Neural progenitor cell (in vitro differentiated cells): Measurements from ENCODE around the gene TRIM44. TPM values are rescaled to one million over a fixed set of nuclear protein-coding genes. Genes with fewer than 3 reads are reported as not detected.

ENCODE experiments used
- DNase-seq: peaks from one replicate; pipeline ENCODE4 v3.0.0-alpha.2; 2016; ENCODE audit warnings: low spot score
- H2AFZ ChIP-seq: fragments of 200-600 bp; sonication (generic); replicated peaks from 2 replicates; pipeline ENCODE4 v1.6.1; 2016; ENCODE audit warnings: antibody characterized with exemption
- H3F3A ChIP-seq: fragments of 200-600 bp; sonication (generic); 2 replicates; pipeline ENCODE4 v1.6.1; 2016; ENCODE audit warnings: antibody characterized with exemption, low read depth
- H3K27ac ChIP-seq: fragments of 200-600 bp; sonication (generic); 2 replicates; pipeline ENCODE4 v1.5.1; 2016; ENCODE audit warnings: mild to moderate bottlenecking
- H3K27me3 ChIP-seq: fragments of 200-600 bp; sonication (generic); 2 replicates; pipeline ENCODE4 v1.6.1; 2016; ENCODE audit warnings: mild to moderate bottlenecking, moderate library complexity
- H3K36me3 ChIP-seq: fragments of 200-600 bp; sonication (generic); 2 replicates; pipeline ENCODE4 v1.5.1; 2016
- H3K4me1 ChIP-seq: fragments of 200-600 bp; sonication (generic); 2 replicates; pipeline ENCODE4 v1.6.1; 2016; ENCODE audit warnings: mixed run types
- H3K4me2 ChIP-seq: fragments of 200-600 bp; sonication (generic); 2 replicates; pipeline ENCODE4 v1.6.1; 2016
- H3K4me3 ChIP-seq: fragments of 200-600 bp; sonication (generic); 2 replicates; pipeline ENCODE4 v1.5.1; 2016
- H3K79me2 ChIP-seq: fragments of 200-600 bp; sonication (generic); 2 replicates; pipeline ENCODE4 v1.6.1; 2016; ENCODE audit warnings: low read depth
- H3K9ac ChIP-seq: fragments of 200-600 bp; sonication (generic); 2 replicates; pipeline ENCODE4 v1.6.1; 2016
- H3K9me3 ChIP-seq: fragments of 200-600 bp; sonication (generic); 2 replicates; pipeline ENCODE4 v1.5.1; 2016; ENCODE audit warnings: low read depth
- H4K20me1 ChIP-seq: fragments of 200-600 bp; sonication (generic); 2 replicates; pipeline ENCODE4 v1.6.1; 2016; ENCODE audit warnings: low read depth
- H3K27ac Mint-ChIP-seq: 3 replicates; pipeline ENCODE4 v1.8.0; 2021; ENCODE audit warnings: mixed read lengths
- H3K27me3 Mint-ChIP-seq: 2 replicates; pipeline ENCODE4 v1.8.0; 2022; ENCODE audit warnings: low read depth, mild to moderate bottlenecking, inconsistent platforms, moderate library complexity, mixed read lengths; ENCODE audit not compliant: insufficient read depth
- H3K36me3 Mint-ChIP-seq: 3 replicates; pipeline ENCODE4 v1.8.0; 2021; ENCODE audit warnings: mixed read lengths
- H3K4me1 Mint-ChIP-seq: 3 replicates; pipeline ENCODE4 v1.8.0; 2021; ENCODE audit warnings: mixed read lengths
- H3K4me3 Mint-ChIP-seq: 3 replicates; pipeline ENCODE4 v1.8.0; 2021; ENCODE audit warnings: mild to moderate bottlenecking, moderate library complexity, mixed read lengths
- H3K9me3 Mint-ChIP-seq: 3 replicates; pipeline ENCODE4 v1.8.0; 2020; ENCODE audit warnings: mixed read lengths
- EZH2 ChIP-seq: fragments of 200-600 bp; sonication (generic); IDR thresholded peaks from 2 replicates; pipeline ENCODE4 v1.6.1; 2017; ENCODE audit warnings: antibody characterized with exemption, mild to moderate bottlenecking, moderate library complexity
- EZH2phosphoT487 ChIP-seq: fragments of 200-600 bp; sonication (generic); IDR thresholded peaks from 2 replicates; pipeline ENCODE4 v1.6.1; 2017; ENCODE audit warnings: antibody characterized with exemption
- total RNA-seq: library from RNA; depleted of rRNA; stranded (reverse); fragments of >200 nt; gene quantifications from 2 replicates; pipeline ENCODE4 v1.2.3, GENCODE V29; 2015; ENCODE audit warnings: low replicate concordance
- TF ChIP-seq, protein P1 (sequence below): fragments of 200-600 bp; sonication (generic); IDR thresholded peaks from 2 replicates; pipeline ENCODE4 v1.5.1; 2017; ENCODE audit warnings: antibody characterized with exemption, mild to moderate bottlenecking

Gene TRIM44
- total RNA-seq, 1 donor from 2014 or later, result 44.1 TPM

- H2AFZ ChIP-seq, result peak overlapping the region; percentile 45
- Mint-ChIP-seq H3K4me3 (peak overlapping the region; percentile 80), H3K27me3 (peaks cover 2% of the 10 kb centered on the region), H3K4me1 (peaks cover 28% of the 10 kb centered on the region), H3K27ac (peak overlapping the region; percentile 98), H3K9me3 (no peaks in the 10 kb centered on the region), H3K36me3 (peaks cover 13% of the 10 kb centered on the region)
- DNase-seq, result peak; percentile 41
- no peak overlapping the region for H3K9ac ChIP-seq
- H3F3A ChIP-seq, result peaks cover 10% of the 10 kb centered on the region
- peak overlapping the region; percentile 4 for H3K4me3 ChIP-seq
- H3K27me3 ChIP-seq, result no peaks in the 10 kb centered on the region
- H4K20me1 ChIP-seq, result no peaks in the 10 kb centered on the region
- TF ChIP-seq EZH2, result no peak
- no peak for TF ChIP-seq EZH2phosphoT487
- TF ChIP-seq, protein P1, sequence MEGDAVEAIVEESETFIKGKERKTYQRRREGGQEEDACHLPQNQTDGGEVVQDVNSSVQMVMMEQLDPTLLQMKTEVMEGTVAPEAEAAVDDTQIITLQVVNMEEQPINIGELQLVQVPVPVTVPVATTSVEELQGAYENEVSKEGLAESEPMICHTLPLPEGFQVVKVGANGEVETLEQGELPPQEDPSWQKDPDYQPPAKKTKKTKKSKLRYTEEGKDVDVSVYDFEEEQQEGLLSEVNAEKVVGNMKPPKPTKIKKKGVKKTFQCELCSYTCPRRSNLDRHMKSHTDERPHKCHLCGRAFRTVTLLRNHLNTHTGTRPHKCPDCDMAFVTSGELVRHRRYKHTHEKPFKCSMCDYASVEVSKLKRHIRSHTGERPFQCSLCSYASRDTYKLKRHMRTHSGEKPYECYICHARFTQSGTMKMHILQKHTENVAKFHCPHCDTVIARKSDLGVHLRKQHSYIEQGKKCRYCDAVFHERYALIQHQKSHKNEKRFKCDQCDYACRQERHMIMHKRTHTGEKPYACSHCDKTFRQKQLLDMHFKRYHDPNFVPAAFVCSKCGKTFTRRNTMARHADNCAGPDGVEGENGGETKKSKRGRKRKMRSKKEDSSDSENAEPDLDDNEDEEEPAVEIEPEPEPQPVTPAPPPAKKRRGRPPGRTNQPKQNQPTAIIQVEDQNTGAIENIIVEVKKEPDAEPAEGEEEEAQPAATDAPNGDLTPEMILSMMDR, result no peak
- H3K79me2 ChIP-seq, result peaks cover 58% of the 10 kb centered on the region
- H3K9me3 ChIP-seq, result no peaks in the 10 kb centered on the region
- peaks cover 14% of the 10 kb centered on the region for H3K4me1 ChIP-seq
- no peaks in the 10 kb centered on the region for H3K36me3 ChIP-seq
- H3K4me2 ChIP-seq, result peak overlapping the region; percentile 66
- peak overlapping the region; percentile 82 for H3K27ac ChIP-seq
Observed at GRCh38 chr11:35682230-35683173, 19.9 kb downstream of the TRIM44 start.

DNA sequence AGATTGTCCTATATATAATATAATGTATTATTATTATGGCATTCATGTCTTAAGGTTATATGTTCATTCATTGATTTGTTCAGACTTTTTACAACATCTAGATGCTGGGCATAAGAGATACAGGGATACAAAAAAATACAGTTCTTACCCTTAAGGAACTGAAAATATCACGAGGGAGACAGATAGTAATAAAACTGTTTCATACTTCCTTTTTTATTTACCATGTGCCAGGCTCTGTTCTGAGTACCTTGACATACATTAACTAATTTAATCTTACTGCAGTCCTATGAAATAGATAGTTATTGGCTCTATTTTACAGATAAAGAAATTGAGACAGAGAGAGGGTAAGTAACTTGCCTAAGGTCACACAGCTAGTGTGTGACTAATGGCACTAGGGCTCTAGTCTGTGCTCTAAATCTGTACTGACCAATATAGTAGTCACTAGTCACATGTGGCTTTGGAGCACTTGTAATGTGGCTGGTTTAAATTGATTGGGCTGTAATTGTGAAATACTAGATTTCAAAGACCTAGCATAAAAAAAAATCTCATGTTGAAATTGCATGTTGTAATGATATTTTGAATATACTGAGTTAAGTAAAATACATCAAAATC lies 21.3 kb downstream of the TRIM44 start:
- Mint-ChIP-seq H3K9me3 (no peaks in the 10 kb centered on the region), H3K36me3 (peaks cover 15% of the 10 kb centered on the region), H3K4me3 (no peak overlapping the region), H3K4me1 (peaks cover 30% of the 10 kb centered on the region), H3K27me3 (peaks cover 2% of the 10 kb centered on the region), H3K27ac (no peak overlapping the region)
- TF ChIP-seq, protein P1, result no peak
- TF ChIP-seq EZH2phosphoT487 (no peak), EZH2 (no peak)
- no peaks in the 10 kb centered on the region for H3K9me3 ChIP-seq
- no peak overlapping the region for H3K9ac ChIP-seq
- no peaks in the 10 kb centered on the region for H3K27me3 ChIP-seq
- H4K20me1 ChIP-seq, result no peaks in the 10 kb centered on the region
- H3K79me2 ChIP-seq, result peaks cover 45% of the 10 kb centered on the region
- no peak overlapping the region for H3K4me3 ChIP-seq
- H2AFZ ChIP-seq, result no peak overlapping the region
- no peak overlapping the region for H3K27ac ChIP-seq
- peaks cover 10% of the 10 kb centered on the region for H3F3A ChIP-seq
- H3K4me1 ChIP-seq, result peaks cover 16% of the 10 kb centered on the region
- DNase-seq, result no peak
- H3K4me2 ChIP-seq, result no peak overlapping the region
- no peaks in the 10 kb centered on the region for H3K36me3 ChIP-seq

DNA sequence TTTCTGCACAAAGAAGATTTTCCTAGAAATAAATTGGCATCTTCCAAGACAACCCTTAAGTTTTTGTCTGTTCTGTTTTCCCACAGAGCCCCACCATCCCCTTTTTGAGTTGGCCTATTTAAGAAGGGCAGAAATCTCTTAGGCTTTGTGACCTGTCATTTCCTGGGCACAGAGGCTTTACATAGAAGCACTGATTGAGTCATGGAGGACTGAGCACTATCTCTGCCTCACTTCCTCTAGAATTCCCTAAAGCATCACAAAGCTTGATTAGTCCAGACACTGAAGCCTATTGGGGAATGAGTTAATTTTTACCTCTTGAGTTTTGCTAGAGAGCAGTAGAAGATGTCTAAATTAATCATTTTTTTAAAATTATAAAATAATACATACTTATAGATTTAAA lies 25.4 kb downstream of the TRIM44 start:
- peaks cover 17% of the 10 kb centered on the region for H3K4me1 ChIP-seq
- H3K27me3 Mint-ChIP-seq, result no peaks in the 10 kb centered on the region
- no peaks in the 10 kb centered on the region for H3K36me3 ChIP-seq
- H3K4me3 Mint-ChIP-seq, result no peak overlapping the region
- peaks cover 26% of the 10 kb centered on the region for H3K4me1 Mint-ChIP-seq
- peaks cover 17% of the 10 kb centered on the region for H3K79me2 ChIP-seq
- H3K9me3 ChIP-seq, result no peaks in the 10 kb centered on the region
- TF ChIP-seq EZH2phosphoT487 (no peak), EZH2 (no peak)
- TF ChIP-seq, protein P1, result no peak
- H3F3A ChIP-seq, result peaks cover under 1% of the 10 kb centered on the region
- H3K4me2 ChIP-seq, result no peak overlapping the region
- no peak overlapping the region for H3K27ac Mint-ChIP-seq
- no peak overlapping the region for H3K9ac ChIP-seq
- DNase-seq, result no peak
- H3K4me3 ChIP-seq, result no peak overlapping the region
- peaks cover 30% of the 10 kb centered on the region for H3K36me3 Mint-ChIP-seq
- H4K20me1 ChIP-seq, result no peaks in the 10 kb centered on the region
- no peaks in the 10 kb centered on the region for H3K27me3 ChIP-seq
- no peaks in the 10 kb centered on the region for H3K9me3 Mint-ChIP-seq
- H3K27ac ChIP-seq, result no peak overlapping the region
- H2AFZ ChIP-seq, result no peak overlapping the region
